Measurements from ENCODE around the gene FRAT1.
"Not testable (repeated sequence)": the region's sequence is repeated elsewhere in the genome, so short reads cannot be mapped to it uniquely, and the experiment has no call there.

The FRAT1 gene

GRCh38 chr10:97334370-97335175 is 15.5 kb downstream of the FRAT1 start, which contains the start of gene FRAT2:
TSS of gene FRAT2 (minus strand) at chr10:97334729. CDS start at chr10:97334572, 157 bp downstream.
- in situ Hi-C loops (cut with MboI; ENCODE audit: low sequenced_read_pairs) = no loop called here

GRCh38 chr10:97335188-97335619 is 16.1 kb downstream of the FRAT1 start:
- in situ Hi-C loops (cut with MboI; ENCODE audit: low sequenced_read_pairs) = no loop called here

GRCh38 chr10:97336006-97336405 is 16.9 kb downstream of the FRAT1 start:
- in situ Hi-C loops (cut with MboI; ENCODE audit: low sequenced_read_pairs) = no loop called here

- in situ Hi-C loops (cut with MboI; ENCODE audit: low sequenced_read_pairs) = no loop called here
These were observed 17.4 kb downstream of the FRAT1 start for GRCh38 chr10:97336446-97336845.

GRCh38 chr10:97336942-97337831 is 18.1 kb downstream of the FRAT1 start:
- in situ Hi-C loops (cut with MboI; ENCODE audit: low sequenced_read_pairs) = no loop called here

- in situ Hi-C loops (cut with MboI; ENCODE audit: low sequenced_read_pairs) = no loop called here
These were observed 19.0 kb downstream of the FRAT1 start for GRCh38 chr10:97338041-97338440.

GRCh38 chr10:97341416-97341815 is 22.3 kb downstream of the FRAT1 start:
- in situ Hi-C loops (cut with MboI; ENCODE audit: low sequenced_read_pairs) = no loop called here

GRCh38 chr10:97343664-97344063 is 24.6 kb downstream of the FRAT1 start:
- in situ Hi-C loops (cut with MboI; ENCODE audit: low sequenced_read_pairs) = not testable (repeated sequence)

GRCh38 chr10:97347317-97347716 is 28.2 kb downstream of the FRAT1 start:
- in situ Hi-C loops (cut with MboI; ENCODE audit: low sequenced_read_pairs) = no loop called here

GRCh38 chr10:97349752-97350513 is 30.9 kb downstream of the FRAT1 start:
- in situ Hi-C loops (cut with MboI; ENCODE audit: low sequenced_read_pairs) = no loop called here

- in situ Hi-C loops (cut with MboI; ENCODE audit: low sequenced_read_pairs) = no loop called here
These were observed 34.9 kb downstream of the FRAT1 start for GRCh38 chr10:97353945-97354344.

GRCh38 chr10:97355571-97355975 is 36.5 kb downstream of the FRAT1 start:
- in situ Hi-C loops (cut with MboI; ENCODE audit: low sequenced_read_pairs) = no loop called here

GRCh38 chr10:97356318-97356914 is 37.3 kb downstream of the FRAT1 start:
- in situ Hi-C loops (cut with MboI; ENCODE audit: low sequenced_read_pairs) = no loop called here

GRCh38 chr10:97356918-97357317 is 37.8 kb downstream of the FRAT1 start:
- in situ Hi-C loops (cut with MboI; ENCODE audit: low sequenced_read_pairs) = no loop called here

- in situ Hi-C loops (cut with MboI; ENCODE audit: low sequenced_read_pairs) = no loop called here
These were observed 39.3 kb downstream of the FRAT1 start for GRCh38 chr10:97358349-97358748.

- in situ Hi-C loops (cut with MboI; ENCODE audit: low sequenced_read_pairs) = no loop called here
These were observed 39.7 kb downstream of the FRAT1 start for GRCh38 chr10:97358781-97359180.

GRCh38 chr10:97360705-97361536 is 41.9 kb downstream of the FRAT1 start:
- in situ Hi-C loops (cut with MboI; ENCODE audit: low sequenced_read_pairs) = no loop called here

GRCh38 chr10:97361537-97361901 is 42.4 kb downstream of the FRAT1 start:
- in situ Hi-C loops (cut with MboI; ENCODE audit: low sequenced_read_pairs) = no loop called here

- in situ Hi-C loops (cut with MboI; ENCODE audit: low sequenced_read_pairs) = no loop called here
These were observed 43.4 kb downstream of the FRAT1 start for GRCh38 chr10:97362310-97363033.
